MCF 10A (cell line): Measurements from ENCODE around the gene TAAR2. TPM values are rescaled to one million over a fixed set of nuclear protein-coding genes. Genes with fewer than 3 reads are reported as not detected.

ENCODE experiments used
- BruUV-seq: library from RNA; stranded (reverse); fragments of 400-500 nt; replicated peaks from 2 replicates; lab custom pipeline; 2021; lab: Mats Ljungman, UMichigan
- CTCF ChIA-PET: fragments of 300-600 bp; sonication (Branson Sonifier 250); formaldehyde crosslinking; extraction: SDS; loops from one replicate; lab custom pipeline; 2021; ENCODE audit warnings: antibody characterized with exemption, inconsistent platforms; lab: Yijun Ruan, JAX
- POLR2A ChIA-PET: fragments of 300-600, 350-650 bp; sonication (Branson Sonifier 250); formaldehyde crosslinking; extraction: SDS; loops from one replicate; lab custom pipeline; 2020; ENCODE audit warnings: antibody characterized with exemption, inconsistent platforms; lab: Yijun Ruan, JAX
- DNase-seq: peaks from one replicate; pipeline ENCODE4 v3.0.0-alpha.2; 2018; ENCODE audit not compliant: unreplicated experiment
- H3K27ac Mint-ChIP-seq: one replicate; pipeline ENCODE4 v1.8.0; 2022; ENCODE audit warnings: mild to moderate bottlenecking, low read depth, mixed read lengths; ENCODE audit not compliant: unreplicated experiment
- H3K27me3 Mint-ChIP-seq: one replicate; pipeline ENCODE4 v1.8.0; 2022; ENCODE audit warnings: mixed read lengths; ENCODE audit not compliant: insufficient read depth, unreplicated experiment
- H3K36me3 Mint-ChIP-seq: one replicate; pipeline ENCODE4 v1.8.0; 2022; ENCODE audit warnings: mild to moderate bottlenecking, moderate library complexity, mixed read lengths; ENCODE audit not compliant: insufficient read depth, unreplicated experiment
- H3K4me1 Mint-ChIP-seq: one replicate; pipeline ENCODE4 v1.8.0; 2022; ENCODE audit warnings: mixed read lengths; ENCODE audit not compliant: insufficient read depth, unreplicated experiment
- H3K4me3 Mint-ChIP-seq: one replicate; pipeline ENCODE4 v1.8.0; 2022; ENCODE audit warnings: mild to moderate bottlenecking, moderate library complexity, mixed read lengths; ENCODE audit not compliant: unreplicated experiment
- H3K9me3 Mint-ChIP-seq: one replicate; pipeline ENCODE4 v1.8.0; 2022; ENCODE audit warnings: mixed read lengths; ENCODE audit not compliant: unreplicated experiment
- intact Hi-C: fragments of 100-400 bp; cut with micrococcal nuclease; formaldehyde crosslinking; loops from 2 replicates; pipeline ENCODE4 v1.14.1; 2022
- total RNA-seq: library from RNA; stranded (reverse); gene quantifications from 2 replicates; pipeline ENCODE4 v1.2.3, GENCODE V29; 2022
- TF ChIP-seq, protein P1 (sequence below): fragments of 200-600 bp; IDR thresholded peaks from one replicate; pipeline ENCODE4 v1.8.0; 2022; ENCODE audit warnings: antibody characterized with exemption, mild to moderate bottlenecking; ENCODE audit not compliant: unreplicated experiment

Gene TAAR2
- total RNA-seq, 1 experiment from 2014 or later, result not detected

DNA sequence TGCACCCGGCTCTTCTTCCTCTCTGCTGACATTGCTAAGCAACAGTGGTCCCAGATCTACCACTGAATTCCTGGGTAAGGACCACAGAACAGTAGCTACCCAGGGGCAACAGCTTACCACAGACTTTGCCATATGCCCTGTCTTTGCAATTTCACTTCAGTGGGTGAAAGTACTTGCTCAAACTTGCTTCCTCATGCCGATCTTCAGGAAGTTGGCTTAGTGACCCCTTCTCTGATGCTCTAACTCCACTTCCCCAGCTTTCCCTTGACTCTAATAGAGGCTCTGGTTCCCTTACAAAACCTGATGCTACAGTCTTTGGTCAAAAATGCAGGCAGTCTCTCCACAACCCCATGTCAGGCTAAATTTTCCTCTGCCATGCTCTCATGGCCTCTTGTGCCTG lies 31.2 kb downstream of the TAAR2 start:
- peaks cover 77% of the 10 kb centered on the region for H3K27me3 Mint-ChIP-seq
- ChIA-PET CTCF (no interaction called here), POLR2A (no interaction called here)
- TF ChIP-seq, protein P1, sequence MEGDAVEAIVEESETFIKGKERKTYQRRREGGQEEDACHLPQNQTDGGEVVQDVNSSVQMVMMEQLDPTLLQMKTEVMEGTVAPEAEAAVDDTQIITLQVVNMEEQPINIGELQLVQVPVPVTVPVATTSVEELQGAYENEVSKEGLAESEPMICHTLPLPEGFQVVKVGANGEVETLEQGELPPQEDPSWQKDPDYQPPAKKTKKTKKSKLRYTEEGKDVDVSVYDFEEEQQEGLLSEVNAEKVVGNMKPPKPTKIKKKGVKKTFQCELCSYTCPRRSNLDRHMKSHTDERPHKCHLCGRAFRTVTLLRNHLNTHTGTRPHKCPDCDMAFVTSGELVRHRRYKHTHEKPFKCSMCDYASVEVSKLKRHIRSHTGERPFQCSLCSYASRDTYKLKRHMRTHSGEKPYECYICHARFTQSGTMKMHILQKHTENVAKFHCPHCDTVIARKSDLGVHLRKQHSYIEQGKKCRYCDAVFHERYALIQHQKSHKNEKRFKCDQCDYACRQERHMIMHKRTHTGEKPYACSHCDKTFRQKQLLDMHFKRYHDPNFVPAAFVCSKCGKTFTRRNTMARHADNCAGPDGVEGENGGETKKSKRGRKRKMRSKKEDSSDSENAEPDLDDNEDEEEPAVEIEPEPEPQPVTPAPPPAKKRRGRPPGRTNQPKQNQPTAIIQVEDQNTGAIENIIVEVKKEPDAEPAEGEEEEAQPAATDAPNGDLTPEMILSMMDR, result no peak
- H3K27ac Mint-ChIP-seq, result no peak overlapping the region
- H3K9me3 Mint-ChIP-seq, result no peaks in the 10 kb centered on the region
- no peaks in the 10 kb centered on the region for H3K4me1 Mint-ChIP-seq
- intact Hi-C loops, result no loop called here
- no TSS peak for BruUV-seq
- no peak overlapping the region for H3K4me3 Mint-ChIP-seq
- H3K36me3 Mint-ChIP-seq, result no peaks in the 10 kb centered on the region
- no peak for DNase-seq

DNA sequence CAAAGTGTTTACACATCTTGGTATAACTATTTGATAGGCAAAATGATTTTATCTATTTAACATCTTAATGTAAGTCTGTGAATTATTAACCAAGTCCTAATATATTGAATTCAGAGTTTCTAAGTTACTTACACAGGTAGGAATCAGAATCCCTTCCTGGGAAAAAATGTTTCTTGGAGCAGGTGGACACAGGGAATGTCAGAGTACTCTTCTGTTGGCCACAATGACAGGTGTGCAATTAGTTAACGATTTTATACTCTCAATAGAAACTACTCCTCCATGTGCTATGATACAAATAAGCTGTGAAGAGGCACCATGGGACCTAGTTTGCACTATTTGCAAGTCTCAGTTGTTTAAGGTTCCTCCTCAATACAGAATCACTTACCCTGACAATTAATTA lies 33.7 kb downstream of the TAAR2 start:
- no peaks in the 10 kb centered on the region for H3K9me3 Mint-ChIP-seq
- no peak for DNase-seq
- no peaks in the 10 kb centered on the region for H3K36me3 Mint-ChIP-seq
- ChIA-PET CTCF (interaction anchor here (0.6 kb wide), 1 partner anchor 376 kb away, joined by 3 read pairs; no protein-coding TSS in a partner anchor), POLR2A (no interaction called here)
- H3K4me1 Mint-ChIP-seq, result no peaks in the 10 kb centered on the region
- TF ChIP-seq, protein P1, result no peak
- BruUV-seq, result no TSS peak
- no peak overlapping the region for H3K27ac Mint-ChIP-seq
- no peak overlapping the region for H3K4me3 Mint-ChIP-seq
- peaks cover 75% of the 10 kb centered on the region for H3K27me3 Mint-ChIP-seq
- intact Hi-C loops, result no loop called here

DNA sequence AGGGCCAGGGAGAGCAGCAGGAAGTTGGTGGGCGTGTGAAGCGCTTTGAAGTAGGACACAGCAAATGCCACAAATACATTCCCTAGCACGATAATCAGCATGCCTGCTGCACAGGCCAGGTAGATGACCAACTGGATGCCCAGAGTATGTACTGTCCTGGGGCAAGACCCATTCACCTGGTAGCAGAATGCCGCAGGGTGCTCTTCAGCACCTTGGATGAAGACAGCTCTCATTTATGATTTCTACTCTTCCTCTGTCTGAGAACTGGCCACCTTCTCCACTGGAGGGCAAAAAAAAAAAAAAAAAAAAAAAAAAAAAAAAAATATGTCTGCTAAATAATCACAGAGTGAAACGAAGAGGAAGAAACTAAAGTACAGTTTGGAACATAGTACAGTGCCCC lies 34.6 kb downstream of the TAAR2 start, which contains the start of gene TAAR5:
Gene TAAR5, minus strand, starts transcription at position 288 of the 400 bp plus-strand sequence. Its CDS starts 55 bp downstream, at position 233.
- POLR2A ChIA-PET, result no interaction called here

GRCh38 chr6:132587424-132587823 lies 36.7 kb downstream of the TAAR2 start:
- H3K27ac Mint-ChIP-seq, result no peak overlapping the region
- peaks cover 89% of the 10 kb centered on the region for H3K27me3 Mint-ChIP-seq
- H3K4me3 Mint-ChIP-seq, result no peak overlapping the region
- intact Hi-C loops, result no loop called here
- ChIA-PET CTCF (no interaction called here), POLR2A (no interaction called here)
- H3K9me3 Mint-ChIP-seq, result no peaks in the 10 kb centered on the region
- BruUV-seq, result no TSS peak
- no peaks in the 10 kb centered on the region for H3K4me1 Mint-ChIP-seq
- no peaks in the 10 kb centered on the region for H3K36me3 Mint-ChIP-seq
- DNase-seq, result no peak
- TF ChIP-seq, protein P1, result no peak

More for the DNA sequence above, 34.6 kb downstream of the TAAR2 start, which contains the start of gene TAAR5:
- no peak within 1 kb of the TSS for H3K4me3 Mint-ChIP-seq
- peaks cover 75% of the 10 kb centered on the region for H3K27me3 Mint-ChIP-seq
- H3K36me3 Mint-ChIP-seq, result no peaks in the 10 kb centered on the region
- CTCF ChIA-PET, result interaction anchor here (1.0 to 1.1 kb wide), 2 partner anchors 10 to 56 kb away, joined by 3 to 4 read pairs; no protein-coding TSS in a partner anchor
- no peak within 1 kb of the TSS for H3K27ac Mint-ChIP-seq
- H3K4me1 Mint-ChIP-seq, result no peaks in the 10 kb centered on the region
- intact Hi-C loops, result no loop called here
- H3K9me3 Mint-ChIP-seq, result no peaks in the 10 kb centered on the region
- TF ChIP-seq, protein P1, result no peak
- no peak for DNase-seq
- BruUV-seq, result no TSS peak
